ENCODE data around the gene NCBP2.

NCBP2 gene

GRCh38 chr3:196976941-196977340 lies 34.6 kb upstream of the NCBP2 start:
- no peak for TF ChIP-seq NFIC (IDR thresholded peaks at IDR 0.05)
- no peak for TF ChIP-seq MAX (IDR thresholded peaks at IDR 0.05)

- TF ChIP-seq CREB1 (IDR thresholded peaks at IDR 0.05; ENCODE audit: low read depth) (no peak), TAF1 (IDR thresholded peaks at IDR 0.05; ENCODE audit: low read depth) (no peak), TCF12 (IDR thresholded peaks at IDR 0.05; ENCODE audit: low read depth) (no peak), USF1 (IDR thresholded peaks at IDR 0.05) (no peak), REST (IDR thresholded peaks at IDR 0.05; ENCODE audit: low read depth) (no peak), EP300 (IDR thresholded peaks at IDR 0.05; ENCODE audit: borderline replicate concordance) (no peak), YY1 (IDR thresholded peaks at IDR 0.05; ENCODE audit: low read depth) (no peak), EGR1 (IDR thresholded peaks at IDR 0.05) (no peak)
Measured at GRCh38 chr3:196975349-196975748, 33.0 kb upstream of the NCBP2 start.

- TF ChIP-seq TEAD4 (IDR thresholded peaks at IDR 0.05) (no peak), TCF12 (IDR thresholded peaks at IDR 0.05; ENCODE audit: low read depth) (no peak), CEBPB (IDR thresholded peaks at IDR 0.05) (no peak), FOXM1 (IDR thresholded peaks at IDR 0.05; ENCODE audit: borderline replicate concordance, low read depth) (no peak), RAD21 (IDR thresholded peaks at IDR 0.05; ENCODE audit: low read depth) (no peak)
Measured at GRCh38 chr3:196974661-196975060, 32.3 kb upstream of the NCBP2 start.

GRCh38 chr3:196971094-196971698 lies 28.9 kb upstream of the NCBP2 start:
- TF ChIP-seq EP300 (IDR thresholded peaks at IDR 0.05; ENCODE audit: borderline replicate concordance): no peak
- TF ChIP-seq USF1 (IDR thresholded peaks at IDR 0.05): no peak
- TF ChIP-seq TEAD4 (IDR thresholded peaks at IDR 0.05): no peak
- TF ChIP-seq CREB1 (IDR thresholded peaks at IDR 0.05; ENCODE audit: low read depth): no peak
- no peak for TF ChIP-seq TAF1 (IDR thresholded peaks at IDR 0.05; ENCODE audit: low read depth)
- peak; percentile 38; the same call in 1 of the 2 replicates for TF ChIP-seq RAD21 (IDR thresholded peaks at IDR 0.05; ENCODE audit: low read depth)

GRCh38 chr3:196970547-196971093 lies 28.3 kb upstream of the NCBP2 start:
- TF ChIP-seq TCF12 (IDR thresholded peaks at IDR 0.05; ENCODE audit: low read depth) (no peak), CEBPB (IDR thresholded peaks at IDR 0.05) (no peak), TAF1 (IDR thresholded peaks at IDR 0.05; ENCODE audit: low read depth) (no peak), ZBTB7A (IDR thresholded peaks at IDR 0.05; ENCODE audit: low read depth) (no peak), USF1 (IDR thresholded peaks at IDR 0.05) (no peak), RAD21 (IDR thresholded peaks at IDR 0.05; ENCODE audit: low read depth) (no peak), YY1 (IDR thresholded peaks at IDR 0.05; ENCODE audit: low read depth) (no peak), REST (IDR thresholded peaks at IDR 0.05; ENCODE audit: low read depth) (no peak), EP300 (IDR thresholded peaks at IDR 0.05; ENCODE audit: borderline replicate concordance) (no peak), MAX (IDR thresholded peaks at IDR 0.05) (no peak)

GRCh38 chr3:196969660-196970546 lies 27.6 kb upstream of the NCBP2 start:
- TF ChIP-seq TCF12 (IDR thresholded peaks at IDR 0.05; ENCODE audit: low read depth) (no peak; the same call in 1 of the 2 replicates), RAD21 (IDR thresholded peaks at IDR 0.05; ENCODE audit: low read depth) (peak; percentile 63; the same call in 1 of the 2 replicates), REST (IDR thresholded peaks at IDR 0.05; ENCODE audit: low read depth) (no peak), EP300 (IDR thresholded peaks at IDR 0.05; ENCODE audit: borderline replicate concordance) (no peak), CEBPB (IDR thresholded peaks at IDR 0.05) (no peak), TAF1 (IDR thresholded peaks at IDR 0.05; ENCODE audit: low read depth) (peak; percentile 28; the same call in 1 of the 2 replicates), MAX (IDR thresholded peaks at IDR 0.05) (peak; percentile 67), ZBTB7A (IDR thresholded peaks at IDR 0.05; ENCODE audit: low read depth) (peak; percentile 91)
